GF-D8 (cell line): ENCODE results near the gene ANP32A.

Experiments used
- DNase-seq: peaks from one replicate; lab custom pipeline; 2025; lab: John Stamatoyannopoulos, UW

ANP32A gene

GRCh38 chr15:68797599-68798345 lies 22.9 kb downstream of the ANP32A start:
- DNase-seq = no peak

DNA sequence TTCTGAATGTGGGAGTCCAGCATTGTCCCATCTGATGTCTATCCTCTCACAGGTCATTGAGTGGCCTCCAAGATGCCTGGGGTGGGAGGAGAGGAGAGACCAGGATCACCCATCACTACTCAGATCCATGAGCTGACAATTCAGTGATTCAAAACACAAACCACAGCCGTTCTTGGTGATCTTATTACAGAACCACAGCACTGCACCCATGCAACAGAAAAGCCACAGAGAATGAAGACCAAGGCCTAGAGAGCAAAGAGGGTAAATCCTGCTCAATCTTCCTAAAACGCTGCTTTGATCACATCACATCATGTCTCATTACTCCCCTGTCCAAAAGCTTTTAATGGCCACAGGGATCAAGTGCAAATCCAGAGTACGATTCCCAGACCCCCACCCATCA lies 23.5 kb downstream of the ANP32A start:
- DNase-seq = no peak

- no peak for DNase-seq
Measured at GRCh38 chr15:68796576-68796975, 24.1 kb downstream of the ANP32A start.

GRCh38 chr15:68795298-68795848 lies 25.3 kb downstream of the ANP32A start:
- DNase-seq = no peak

DNA sequence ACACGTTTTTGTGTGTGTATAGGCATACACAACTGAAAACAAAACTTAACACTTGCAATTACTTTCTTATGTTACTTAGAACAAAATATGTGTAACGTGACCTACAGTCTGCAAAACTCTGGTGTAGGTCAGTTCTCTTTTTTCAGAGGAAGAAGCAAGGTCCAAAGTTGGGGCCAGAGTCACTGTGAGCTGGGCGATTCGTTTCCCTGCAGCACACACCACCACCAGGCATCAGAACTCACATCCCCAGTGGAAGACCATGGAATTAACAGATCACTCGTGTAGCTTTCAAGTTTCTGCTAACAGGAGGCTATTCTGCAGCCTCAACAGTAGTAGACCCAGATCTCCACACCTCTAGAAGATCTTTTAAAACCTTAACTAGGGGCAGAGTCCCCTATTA lies 25.8 kb downstream of the ANP32A start:
- no peak for DNase-seq

DNA sequence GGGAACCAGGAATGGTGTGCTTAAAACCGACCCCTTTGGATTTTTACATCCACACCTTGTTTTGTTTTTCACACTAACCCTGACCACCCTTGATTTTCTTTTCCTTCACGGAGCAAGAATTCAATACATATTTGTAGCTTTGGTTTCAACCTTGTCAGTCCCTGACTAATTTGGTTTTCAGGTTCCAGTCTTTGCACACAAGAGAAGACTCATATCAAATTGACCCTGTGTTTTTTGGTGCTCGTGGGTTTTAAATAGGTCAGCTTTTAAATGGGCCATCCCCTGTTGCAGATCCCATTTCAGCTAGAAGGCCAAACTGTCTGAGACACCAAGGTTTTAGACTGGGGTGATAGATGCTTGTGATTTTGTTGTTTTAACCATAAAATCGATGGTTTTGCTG lies 26.4 kb downstream of the ANP32A start:
- no peak for DNase-seq

DNA sequence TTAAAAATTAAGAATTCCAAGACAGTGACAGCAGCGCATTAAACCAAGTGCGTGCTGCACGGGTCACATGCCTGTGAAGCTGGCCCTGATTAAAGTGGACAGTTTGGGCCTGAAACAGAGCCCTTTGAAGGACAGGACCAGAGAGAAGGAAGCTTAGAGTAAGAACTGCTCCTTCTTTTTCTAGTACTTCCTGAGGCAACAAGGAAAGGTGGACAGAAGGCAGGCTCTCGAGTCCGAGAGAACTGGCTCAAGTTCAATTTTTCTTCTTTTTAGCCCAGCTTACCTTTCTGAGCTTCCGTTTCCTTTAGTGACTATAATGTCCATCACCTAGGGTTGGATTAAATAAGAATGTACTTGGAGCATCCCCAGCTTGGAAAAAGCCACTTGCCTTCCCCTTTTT lies 26.9 kb downstream of the ANP32A start:
- no peak for DNase-seq

DNA sequence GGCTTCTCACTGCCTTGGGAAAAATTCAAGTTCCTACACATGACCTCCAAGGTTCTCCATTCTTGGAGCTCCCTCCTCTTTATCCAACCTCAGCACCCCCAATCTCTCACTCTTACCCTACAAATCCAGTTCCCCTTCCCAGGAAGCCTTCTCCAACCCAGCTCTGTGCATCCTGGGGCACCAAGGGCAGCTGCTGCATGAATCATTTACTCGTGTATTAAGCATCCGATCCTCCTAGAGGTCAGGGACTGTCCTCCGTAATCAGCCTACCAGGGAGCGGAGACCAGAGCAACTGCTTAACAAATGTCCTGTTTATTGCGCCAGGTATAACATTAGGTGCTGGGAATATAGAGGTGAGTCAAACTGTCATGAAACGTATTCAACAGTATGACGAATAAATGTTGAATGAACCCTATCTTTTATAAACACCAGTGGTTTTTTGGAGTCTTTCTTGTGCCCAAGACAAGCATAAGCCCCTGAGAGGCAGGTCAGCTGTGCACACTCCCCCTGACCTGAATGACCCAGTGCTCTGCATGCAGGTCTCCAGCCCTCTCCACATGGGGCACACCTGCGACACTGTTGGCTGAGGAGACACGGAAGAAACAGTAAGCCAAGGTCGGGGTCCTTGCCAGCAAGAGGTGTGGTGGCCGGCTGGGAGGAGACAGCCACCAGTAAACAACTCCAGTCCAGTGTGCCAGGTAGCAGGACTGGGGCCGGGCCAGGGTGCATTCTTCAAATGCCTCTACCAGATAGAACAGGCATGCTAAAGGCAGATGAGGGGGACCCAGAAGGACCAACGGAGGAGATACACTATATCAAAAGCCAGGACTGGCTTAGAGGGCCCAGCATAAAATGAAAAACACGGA lies 27.6 kb downstream of the ANP32A start:
- no peak for DNase-seq

- peak; percentile 46 for DNase-seq
Measured at GRCh38 chr15:68791431-68792283, 29.0 kb downstream of the ANP32A start.

DNA sequence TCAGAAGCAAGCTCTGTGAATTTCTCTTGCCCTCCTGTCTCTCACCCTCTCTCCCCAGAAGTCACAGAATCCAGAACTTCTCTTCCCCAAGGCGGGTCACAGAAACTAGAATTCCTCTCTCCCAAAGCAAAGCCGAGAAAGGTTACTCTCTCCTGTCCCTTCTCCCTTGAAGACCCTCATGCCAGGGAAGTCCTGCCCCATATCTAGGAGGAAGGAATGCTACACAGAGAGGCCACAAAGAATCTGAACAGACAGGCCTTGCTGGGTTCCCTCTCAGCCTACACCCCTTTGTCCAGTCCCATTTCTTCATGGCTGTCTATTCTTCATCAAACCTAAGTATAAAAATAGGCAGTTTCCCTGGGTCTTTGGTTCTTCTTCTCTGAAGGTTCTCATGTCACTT lies 29.8 kb downstream of the ANP32A start:
- DNase-seq = no peak

DNA sequence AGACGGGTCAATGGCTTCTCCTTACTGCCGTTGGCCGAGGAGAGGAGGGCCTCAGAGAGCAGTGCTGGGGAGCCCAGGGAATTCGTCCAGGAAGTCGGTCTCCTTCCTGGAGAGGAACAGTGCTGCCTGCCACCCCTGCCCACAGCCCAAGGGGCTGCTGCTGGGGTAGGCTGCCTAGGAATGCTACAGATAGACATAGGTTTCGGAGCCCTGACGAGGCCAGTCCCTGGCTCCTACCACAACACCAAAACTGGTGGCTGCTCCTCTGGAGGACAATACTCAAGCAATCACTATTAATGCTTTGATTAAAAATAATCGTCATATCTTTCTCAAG lies 30.5 kb downstream of the ANP32A start:
- no peak for DNase-seq

DNA sequence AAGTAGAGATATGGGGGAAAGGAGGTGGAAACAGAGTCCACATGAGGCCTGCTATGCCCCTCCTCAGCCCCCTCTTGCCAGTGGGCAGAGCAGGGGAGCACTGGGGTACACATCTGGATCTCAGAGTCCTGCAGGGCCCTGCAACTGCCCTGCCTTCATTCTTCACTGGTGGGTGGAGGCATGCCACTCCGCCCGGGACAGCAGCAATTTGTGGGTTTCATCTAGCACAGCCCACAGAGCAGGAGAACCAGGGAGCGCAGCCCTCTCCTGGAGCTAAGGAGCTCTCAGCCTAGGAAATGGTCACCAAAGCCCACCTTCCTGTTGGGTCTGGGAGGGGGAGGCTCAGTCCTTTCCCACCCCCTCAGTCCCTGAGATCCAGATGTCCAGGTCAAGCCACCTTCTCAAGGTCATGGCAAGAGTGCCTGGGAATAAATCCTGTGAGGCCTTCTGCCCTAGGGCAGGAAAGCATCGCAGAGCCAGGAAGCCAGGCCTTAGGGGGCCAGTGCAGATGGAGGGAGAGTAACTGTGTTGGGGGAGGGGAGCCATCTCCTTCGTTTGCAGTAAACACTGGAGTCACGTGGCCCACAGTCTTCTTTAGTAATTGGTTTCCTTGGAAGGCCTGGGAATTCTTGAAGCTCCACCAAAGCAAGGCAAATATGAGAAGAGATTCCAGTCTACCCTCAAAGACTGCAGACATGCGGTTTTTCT lies 31.0 kb downstream of the ANP32A start:
- DNase-seq = no peak

- DNase-seq = no peak
Measured at GRCh38 chr15:68789091-68789490, 31.6 kb downstream of the ANP32A start.

DNA sequence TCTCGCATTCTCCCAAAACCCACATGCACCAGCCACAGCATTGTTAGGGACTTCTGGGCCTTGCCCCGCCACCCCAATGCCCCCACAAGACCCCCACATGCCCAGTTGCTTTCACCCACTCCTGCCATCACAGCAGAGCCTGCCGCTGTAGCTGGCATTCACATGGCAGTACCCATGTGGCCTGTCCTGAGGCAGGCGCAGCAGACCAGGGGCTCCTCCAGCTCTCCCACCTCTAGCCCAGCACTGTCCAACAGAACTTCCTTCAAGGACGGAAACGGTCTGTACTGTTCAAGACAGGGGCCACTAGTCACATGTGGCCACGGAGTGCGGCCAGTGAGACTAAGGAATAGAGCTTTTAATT lies 32.5 kb downstream of the ANP32A start:
- no peak for DNase-seq

DNA sequence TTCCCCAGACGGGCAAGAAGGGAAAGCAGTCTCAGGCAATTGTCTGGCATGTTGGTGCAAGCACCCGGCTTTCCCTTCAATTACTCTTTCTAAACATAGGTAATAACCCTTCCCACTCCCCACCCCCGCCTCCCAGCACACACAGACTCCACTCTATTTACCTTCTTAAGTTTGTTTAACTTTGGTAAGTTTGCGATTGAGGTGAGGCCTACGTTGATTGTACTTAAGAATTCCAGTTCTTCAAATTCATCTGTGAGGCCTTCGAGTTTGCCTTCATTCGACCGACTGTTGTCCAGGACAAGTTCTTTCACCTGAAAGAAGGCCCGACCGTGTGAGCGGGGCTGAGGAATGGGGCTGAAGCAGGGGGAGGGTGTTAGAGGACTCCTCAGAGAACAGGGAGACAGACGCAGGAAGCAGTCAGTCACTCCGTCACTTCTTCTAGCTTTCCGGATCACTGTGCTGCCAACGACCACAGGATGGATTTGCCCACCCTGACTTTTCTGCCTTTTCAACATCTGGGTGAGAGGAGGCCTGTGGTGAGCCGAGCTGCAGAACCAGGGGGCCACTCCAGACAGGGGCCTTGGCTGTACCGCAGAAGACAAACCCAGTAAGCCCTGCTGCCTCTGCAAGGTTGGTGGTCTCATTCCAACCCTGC lies 33.0 kb downstream of the ANP32A start:
- no peak for DNase-seq

DNA sequence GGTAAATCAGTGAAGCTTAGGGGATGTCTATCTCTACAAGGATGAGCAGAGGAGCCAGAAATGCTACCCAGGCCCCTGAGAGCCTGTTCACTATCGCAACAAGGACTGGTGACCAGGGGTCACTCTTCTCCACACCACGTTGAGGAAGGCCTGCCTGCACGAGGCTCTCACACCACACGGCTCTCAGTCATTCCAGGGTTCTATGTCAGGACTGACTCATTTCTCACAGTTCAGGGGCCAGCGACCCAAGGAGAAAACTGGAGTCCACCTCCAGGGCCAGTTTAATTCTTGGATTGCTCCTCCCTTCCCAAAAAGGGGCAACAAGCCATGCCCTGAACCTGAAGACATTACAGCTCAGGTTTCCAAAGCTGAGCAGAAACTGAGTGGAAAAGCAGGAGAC lies 33.9 kb downstream of the ANP32A start:
- DNase-seq = no peak

- DNase-seq = no peak
Measured at GRCh38 chr15:68785541-68785940, 35.2 kb downstream of the ANP32A start.

DNA sequence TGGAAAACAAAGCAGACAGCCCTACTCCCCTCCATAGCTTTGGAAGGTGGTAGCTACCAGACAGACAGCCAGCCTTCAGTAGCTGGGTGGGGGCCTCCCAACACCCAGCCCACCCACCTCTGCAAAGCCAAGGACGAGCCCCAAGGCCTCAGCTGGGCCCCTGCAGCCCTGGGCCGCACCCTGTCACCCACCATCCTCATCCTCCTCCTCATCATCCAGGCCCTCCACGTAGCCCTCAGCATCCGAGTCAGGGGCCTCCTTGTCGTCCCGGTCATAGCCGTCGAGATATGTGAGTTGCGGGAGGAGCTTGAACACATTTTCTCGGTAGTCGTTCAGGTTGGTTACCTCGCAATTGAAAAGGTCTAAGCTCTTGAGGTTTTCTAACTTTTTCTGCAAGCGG lies 36.5 kb downstream of the ANP32A start:
- no peak for DNase-seq

DNA sequence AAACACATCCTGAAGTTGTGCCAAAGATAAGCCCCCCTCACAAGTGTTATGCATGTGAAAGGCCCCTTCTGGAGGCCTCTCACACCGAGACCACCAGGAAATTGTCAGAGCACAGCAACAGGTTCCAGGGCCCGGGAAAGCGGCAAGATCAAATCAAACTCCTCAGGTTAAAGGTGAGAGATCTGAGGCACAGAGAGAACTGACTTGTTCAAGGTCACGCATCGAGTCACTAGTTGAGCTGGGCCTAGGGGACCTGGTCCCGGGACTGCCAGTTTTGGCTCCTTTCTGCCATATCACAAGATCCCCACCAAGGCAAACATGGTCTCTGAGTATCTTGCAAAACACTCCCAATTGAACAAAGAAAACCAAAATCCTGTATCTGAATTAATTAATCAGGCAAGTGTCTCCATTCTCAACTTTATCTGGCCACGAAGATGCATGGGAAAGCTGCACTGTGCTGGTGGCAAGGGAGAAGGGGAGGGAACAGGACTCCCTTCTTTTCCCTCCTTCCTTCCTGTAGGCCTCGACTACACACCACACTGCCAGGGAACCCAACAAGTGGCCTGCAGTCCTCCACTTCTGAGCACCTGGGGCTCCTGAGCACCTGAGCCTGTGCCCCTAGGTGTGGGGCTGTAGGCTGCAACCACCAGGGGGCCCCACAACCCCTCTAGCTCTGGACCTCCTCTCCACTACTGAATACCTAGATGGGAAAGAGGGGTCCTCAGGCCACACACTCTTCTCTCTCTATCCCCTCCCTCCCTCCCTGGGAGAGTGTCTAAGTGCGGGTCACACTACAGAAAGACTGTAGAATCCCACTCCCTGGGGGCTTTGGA lies 37.3 kb downstream of the ANP32A start:
- no peak for DNase-seq

DNA sequence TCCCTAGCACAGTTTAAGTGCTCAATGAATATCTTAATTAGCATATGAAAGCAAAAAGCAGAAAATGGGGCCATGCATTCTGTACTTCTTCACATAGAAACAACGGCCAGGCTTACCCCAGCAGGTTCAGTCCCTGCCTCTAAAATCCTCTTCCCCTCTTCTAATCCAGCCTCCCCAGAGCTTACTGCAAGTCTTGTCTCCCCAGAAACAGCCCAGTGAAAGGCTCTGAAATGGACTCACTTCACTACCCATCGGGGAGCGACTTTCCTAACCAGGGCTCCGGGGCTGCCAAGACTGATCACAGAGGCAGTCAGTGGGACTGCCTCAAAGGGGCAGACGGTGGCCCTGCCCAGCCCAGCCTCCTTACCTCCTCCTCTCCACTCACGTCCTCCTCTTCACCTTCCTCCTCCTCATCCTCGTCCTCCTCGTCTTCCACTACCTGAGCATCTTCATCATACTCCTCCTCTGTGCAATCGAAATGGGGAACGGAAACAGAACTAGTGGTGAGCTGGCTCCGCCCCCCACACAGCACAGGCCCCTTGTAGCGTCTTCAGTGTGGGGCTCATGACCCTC lies 38.0 kb downstream of the ANP32A start:
- DNase-seq = no peak
